GM19043 (cell line): ENCODE measurements around the gene MPP3.

Experiments used
- ATAC-seq: cut with Tn5 transposase; IDR thresholded peaks from one replicate; pipeline ENCODE4 v1.9.1; 2021; ENCODE audit warnings: low read depth; ENCODE audit not compliant: unreplicated experiment

The MPP3 gene

DNA sequence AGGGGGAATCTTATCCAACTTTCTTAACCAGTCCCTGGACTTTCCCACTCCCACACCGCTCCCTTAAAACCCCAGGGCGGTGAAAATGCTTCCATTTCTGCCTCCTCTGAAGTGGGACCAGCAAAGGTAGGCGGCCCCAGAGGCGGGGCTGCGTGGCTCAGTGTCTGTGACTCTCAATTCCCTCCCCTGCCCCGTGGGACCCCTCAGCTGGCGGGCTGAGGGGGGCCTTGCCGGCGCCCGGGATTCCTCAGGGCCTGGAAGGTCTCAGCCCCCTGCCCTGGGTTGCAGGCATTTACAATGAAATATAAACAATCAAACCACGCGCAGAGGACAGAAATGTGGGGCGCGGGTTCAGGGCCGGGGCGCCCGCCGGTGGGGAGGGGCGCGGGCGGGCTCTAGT is 78.0 kb downstream of the MPP3 start:
- ATAC-seq = no peak

GRCh38 chr17:43753493-43754129 is 79.3 kb downstream of the MPP3 start:
- ATAC-seq = no peak
